GM20431 (cell line): ENCODE results near the gene SSNA1.

Experiments
- in situ Hi-C: fragments of 300-500 bp; cut with MseI, MboI; formaldehyde crosslinking; loops from one replicate; pipeline ENCODE4 v1.15.0; 2020; ENCODE audit warnings: low sequenced_read_pairs; ENCODE audit not compliant: unreplicated experiment

SSNA1 gene

GRCh38 chr9:137150617-137151457 is 37.6 kb upstream of the SSNA1 start:
- in situ Hi-C loops, result no loop called here

- in situ Hi-C loops, result no loop called here
These were observed 35.6 kb upstream of the SSNA1 start for GRCh38 chr9:137152844-137153405.

DNA sequence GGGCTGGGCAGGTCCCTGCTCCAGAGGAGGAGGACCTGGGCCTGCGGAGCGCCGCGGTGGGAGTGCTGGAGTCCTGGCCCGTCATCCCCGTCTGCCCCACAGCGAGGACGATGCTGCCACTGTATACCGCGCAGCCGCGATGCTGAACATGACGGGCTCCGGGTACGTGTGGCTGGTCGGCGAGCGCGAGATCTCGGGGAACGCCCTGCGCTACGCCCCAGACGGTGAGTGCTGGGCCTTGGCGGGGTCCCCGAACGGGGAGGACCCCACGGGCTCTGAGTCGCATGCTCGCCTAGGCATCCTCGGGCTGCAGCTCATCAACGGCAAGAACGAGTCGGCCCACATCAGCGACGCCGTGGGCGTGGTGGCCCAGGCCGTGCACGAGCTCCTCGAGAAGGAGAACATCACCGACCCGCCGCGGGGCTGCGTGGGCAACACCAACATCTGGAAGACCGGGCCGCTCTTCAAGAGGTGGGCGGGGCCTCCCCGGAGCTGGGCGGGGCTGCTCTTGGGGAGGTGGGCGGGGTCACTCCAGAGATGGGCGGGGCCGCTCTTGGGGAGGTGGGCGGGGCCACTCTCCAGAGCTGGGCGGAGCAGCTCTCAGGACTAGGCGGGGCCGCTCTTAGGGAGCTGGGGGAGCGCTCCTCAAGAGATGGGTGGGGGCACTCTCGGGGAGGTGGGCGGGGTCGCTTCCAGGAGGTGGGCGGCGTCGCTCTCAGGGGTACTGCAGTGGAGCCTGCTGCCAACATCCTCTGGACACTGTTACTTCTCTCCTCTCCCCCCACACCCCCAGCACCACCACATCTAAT is 31.7 kb upstream of the SSNA1 start:
- in situ Hi-C loops, result no loop called here

- in situ Hi-C loops, result no loop called here
These were observed 30.7 kb upstream of the SSNA1 start for GRCh38 chr9:137157618-137158415.

DNA sequence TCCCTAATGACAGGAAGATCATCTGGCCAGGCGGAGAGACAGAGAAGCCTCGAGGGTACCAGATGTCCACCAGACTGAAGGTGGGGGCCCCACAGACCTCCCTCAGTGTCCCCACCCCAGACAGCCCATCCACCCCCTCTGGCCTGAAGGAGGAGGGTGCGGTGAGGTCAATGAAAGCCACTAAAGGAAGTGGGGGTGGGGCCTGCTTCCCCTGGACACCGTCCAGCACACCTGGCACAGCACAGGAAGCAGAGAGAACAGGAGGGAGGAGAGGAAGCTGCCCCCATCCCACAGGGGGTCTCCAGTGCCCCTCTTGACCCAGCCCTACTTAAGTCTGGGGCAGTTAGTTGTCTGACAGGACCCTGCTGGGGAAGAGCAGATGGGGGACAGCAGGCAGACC is 29.9 kb upstream of the SSNA1 start:
- in situ Hi-C loops, result no loop called here

DNA sequence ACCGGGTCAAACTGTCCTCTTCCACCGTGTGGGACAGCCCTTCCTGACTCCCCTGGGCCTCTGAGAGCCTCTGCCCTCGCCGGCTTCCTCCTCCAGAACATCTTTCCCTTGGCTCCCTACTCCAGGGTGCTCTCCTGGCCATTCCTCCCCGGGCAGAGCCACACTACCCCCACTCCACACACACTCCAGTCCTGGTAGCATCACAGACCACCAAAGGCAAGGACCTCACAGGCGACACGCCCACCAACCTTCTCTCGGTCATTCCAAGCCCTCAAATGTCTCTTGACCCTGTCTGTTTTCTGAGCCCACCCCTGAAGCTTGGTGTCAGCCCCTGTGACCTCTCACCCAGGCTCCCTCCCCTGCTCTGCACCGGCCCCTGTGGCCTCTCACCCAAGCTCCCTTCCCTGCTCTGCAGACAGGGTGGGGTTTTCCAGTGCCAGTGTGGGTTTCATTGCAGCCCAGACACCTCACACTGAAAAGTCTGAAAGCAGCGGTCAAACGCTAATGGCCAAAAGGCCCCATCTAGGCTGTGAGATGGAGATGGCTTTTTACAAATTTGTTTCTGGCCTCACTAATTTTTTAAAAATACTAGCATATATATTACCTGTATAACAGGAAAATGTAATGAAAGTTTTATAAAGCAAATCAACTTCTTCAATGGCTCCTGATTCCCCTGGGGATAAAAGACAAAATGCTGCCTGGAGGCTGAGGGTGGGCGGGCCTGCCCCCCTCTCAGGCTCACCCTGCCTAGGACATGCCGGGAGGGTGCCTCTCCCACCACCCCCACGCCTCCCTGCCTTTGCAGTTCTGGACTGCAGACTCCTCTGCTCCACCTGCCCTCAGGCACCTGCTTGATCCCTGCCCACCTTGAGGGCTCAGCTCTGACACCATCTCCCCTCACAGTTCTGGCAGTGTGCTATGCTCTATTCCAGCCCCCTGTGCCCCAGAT is 29.1 kb upstream of the SSNA1 start:
- in situ Hi-C loops, result no loop called here

GRCh38 chr9:137160054-137160425 is 28.4 kb upstream of the SSNA1 start:
- in situ Hi-C loops, result no loop called here

DNA sequence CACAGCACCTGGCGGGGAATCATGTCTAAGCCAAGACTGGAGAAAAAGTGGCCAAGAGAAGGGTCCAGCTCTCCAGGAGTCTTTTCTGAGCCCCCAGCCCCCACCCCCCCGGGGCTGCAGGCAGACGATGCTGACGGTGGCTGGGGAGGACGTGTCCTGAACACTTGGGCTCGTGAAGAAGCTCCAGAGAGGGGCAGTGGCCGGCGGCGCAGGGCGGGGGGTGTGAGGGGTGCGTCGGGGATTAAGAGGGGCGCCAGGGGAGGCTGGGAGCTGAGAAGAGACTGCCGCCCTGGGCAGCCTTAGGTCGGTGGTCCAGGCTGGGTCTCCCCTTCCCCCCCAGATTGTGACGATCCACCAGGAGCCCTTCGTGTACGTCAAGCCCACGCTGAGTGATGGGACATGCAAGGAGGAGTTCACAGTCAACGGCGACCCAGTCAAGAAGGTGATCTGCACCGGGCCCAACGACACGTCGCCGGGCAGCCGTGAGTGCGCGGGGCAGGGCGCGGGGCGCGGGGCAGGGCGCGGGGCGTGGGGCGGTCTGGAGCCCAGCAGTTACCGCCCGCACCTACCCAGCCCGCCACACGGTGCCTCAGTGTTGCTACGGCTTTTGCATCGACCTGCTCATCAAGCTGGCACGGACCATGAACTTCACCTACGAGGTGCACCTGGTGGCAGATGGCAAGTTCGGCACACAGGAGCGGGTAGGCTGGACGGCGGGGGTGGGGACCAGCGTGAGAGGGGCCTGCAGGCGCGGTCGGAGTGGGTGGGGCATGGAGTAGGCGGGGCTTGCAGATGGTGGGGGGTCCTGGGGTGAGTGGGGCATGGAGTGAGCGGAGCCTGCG is 27.5 kb upstream of the SSNA1 start:
- in situ Hi-C loops, result no loop called here

- in situ Hi-C loops, result no loop called here
These were observed 26.7 kb upstream of the SSNA1 start for GRCh38 chr9:137161558-137162486.

GRCh38 chr9:137162505-137163364 is 25.7 kb upstream of the SSNA1 start:
- in situ Hi-C loops, result no loop called here

GRCh38 chr9:137163365-137163715 is 25.1 kb upstream of the SSNA1 start:
- in situ Hi-C loops, result no loop called here

DNA sequence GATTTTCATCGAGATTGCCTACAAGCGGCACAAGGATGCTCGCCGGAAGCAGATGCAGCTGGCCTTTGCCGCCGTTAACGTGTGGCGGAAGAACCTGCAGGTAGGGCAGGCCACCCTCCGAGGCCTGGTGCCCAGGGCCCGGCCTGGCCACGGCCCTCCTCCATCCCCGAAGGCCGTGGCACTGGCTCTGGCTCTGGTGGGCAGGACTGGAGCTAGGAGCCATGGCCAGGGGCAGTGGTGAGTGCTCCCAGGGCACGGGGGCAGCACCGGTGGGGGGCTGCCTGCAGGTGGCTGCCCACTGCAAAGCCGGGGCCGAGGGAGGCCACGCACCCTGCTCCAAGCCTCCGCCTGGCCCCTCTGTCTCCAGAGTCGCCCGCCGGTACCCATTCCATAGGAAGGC is 24.7 kb upstream of the SSNA1 start:
- in situ Hi-C loops, result no loop called here

- in situ Hi-C loops, result no loop called here
These were observed 23.9 kb upstream of the SSNA1 start for GRCh38 chr9:137164370-137165249.

DNA sequence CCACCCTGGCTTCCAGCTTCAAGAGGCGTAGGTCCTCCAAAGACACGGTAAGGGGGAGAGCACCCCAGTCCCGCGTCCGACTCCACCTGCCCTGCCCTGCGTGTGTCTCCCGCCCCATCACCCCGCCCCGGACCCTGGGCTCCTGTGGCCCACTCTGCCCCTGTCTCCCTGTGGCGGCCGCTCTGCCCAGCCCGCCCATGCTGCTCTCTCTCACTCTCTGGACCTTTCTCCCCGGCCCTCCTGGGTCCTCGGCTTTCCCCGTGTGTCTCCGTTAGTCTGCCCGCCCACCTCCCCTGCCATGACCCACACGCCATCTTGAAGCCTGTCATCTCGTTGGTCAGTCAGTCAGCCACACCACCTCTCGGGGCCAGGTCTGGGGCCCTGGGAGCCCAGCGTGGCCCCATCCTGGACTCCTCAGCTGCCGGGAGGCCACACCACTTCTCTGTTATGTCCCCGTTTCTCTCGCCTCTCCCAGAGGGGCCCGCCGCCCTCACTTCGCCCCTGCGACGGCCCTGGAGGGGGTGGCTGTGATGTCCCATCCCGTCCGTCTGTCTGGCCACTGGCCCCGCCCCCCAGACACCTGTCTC is 23.1 kb upstream of the SSNA1 start:
- in situ Hi-C loops, result no loop called here
